GM12878 (cell line): Measurements from ENCODE around the gene LHB. TPM values are rescaled to one million over a fixed set of nuclear protein-coding genes. Genes with fewer than 3 reads are reported as not detected.

Experiments
- BACH1 ChIP-seq: fragments of 450-650 bp; IDR thresholded peaks from 2 replicates; pipeline ENCODE4 v1.6.1; 2017; ENCODE audit warnings: mild to moderate bottlenecking, borderline replicate concordance
- CBX5 ChIP-seq: sonication (generic); IDR thresholded peaks from 2 replicates; pipeline ENCODE4 v1.6.1; 2016; ENCODE audit warnings: low read depth, moderate library complexity, mild to moderate bottlenecking, inconsistent platforms
- FOXK2 ChIP-seq: fragments of 450-650 bp; IDR thresholded peaks from 2 replicates; pipeline ENCODE4 v1.6.1; 2017; ENCODE audit warnings: mild to moderate bottlenecking, moderate library complexity
- GABPA ChIP-seq: IDR thresholded peaks from 2 replicates; pipeline ENCODE4 v1.6.1; 2014; ENCODE audit warnings: antibody characterized with exemption, low read depth, mild to moderate bottlenecking, inconsistent platforms
- HDAC6 ChIP-seq: fragments of 200-600 bp; sonication (generic); IDR thresholded peaks from one replicate; pipeline ENCODE4 v1.8.0; 2017; ENCODE audit warnings: antibody characterized with exemption; ENCODE audit not compliant: unreplicated experiment
- JUNB ChIP-seq: IDR thresholded peaks from 2 replicates; pipeline ENCODE4 v1.6.1; 2016; ENCODE audit warnings: antibody characterized with exemption, mild to moderate bottlenecking
- KDM1A ChIP-seq: fragments of 200-600 bp; sonication (generic); IDR thresholded peaks from 2 replicates; pipeline ENCODE4 v1.6.1; 2016; ENCODE audit warnings: borderline replicate concordance
- MEF2B ChIP-seq: fragments of 450-650 bp; IDR thresholded peaks from 2 replicates; pipeline ENCODE4 v1.6.1; 2018; ENCODE audit warnings: mild to moderate bottlenecking, moderate library complexity; ENCODE audit not compliant: partially characterized antibody, poor library complexity, severe bottlenecking
- NFXL1 ChIP-seq: fragments of 450-650 bp; IDR thresholded peaks from 2 replicates; pipeline ENCODE4 v1.6.1; 2017; ENCODE audit warnings: antibody characterized with exemption, mild to moderate bottlenecking, borderline replicate concordance
- NR2C1 ChIP-seq: fragments of 450-650 bp; IDR thresholded peaks from 2 replicates; pipeline ENCODE4 v1.6.1; 2017; ENCODE audit warnings: antibody characterized with exemption, mild to moderate bottlenecking, moderate library complexity
- RAD51 ChIP-seq: fragments of 450-650 bp; IDR thresholded peaks from 2 replicates; pipeline ENCODE4 v1.6.1; 2016; ENCODE audit warnings: moderate library complexity, mild to moderate bottlenecking, inconsistent platforms
- RELA ChIP-seq: fragments of 450-650 bp; IDR thresholded peaks from 2 replicates; pipeline ENCODE4 v1.8.0; 2014; ENCODE audit warnings: borderline replicate concordance; ENCODE audit not compliant: partially characterized antibody
- SMAD5 ChIP-seq: IDR thresholded peaks from 2 replicates; pipeline ENCODE4 v1.6.1; 2016; ENCODE audit warnings: antibody characterized with exemption, low read depth
- SUPT20H ChIP-seq: IDR thresholded peaks from 2 replicates; pipeline ENCODE4 v1.6.1; 2011; ENCODE audit warnings: low read depth, mild to moderate bottlenecking, low read length, moderate library complexity, borderline replicate concordance; ENCODE audit not compliant: control insufficient read depth
- SUZ12 ChIP-seq: fragments of 200-600 bp; sonication (generic); IDR thresholded peaks from one replicate; pipeline ENCODE4 v1.6.1; 2018; ENCODE audit warnings: antibody characterized with exemption, mild to moderate bottlenecking; ENCODE audit not compliant: unreplicated experiment
- TCF7 ChIP-seq: IDR thresholded peaks from 2 replicates; pipeline ENCODE4 v1.6.1; 2014; ENCODE audit warnings: antibody characterized with exemption, borderline replicate concordance
- ZNF207 ChIP-seq: fragments of 450-650 bp; IDR thresholded peaks from 2 replicates; pipeline ENCODE4 v1.6.1; 2014; ENCODE audit warnings: antibody characterized with exemption, mild to moderate bottlenecking, borderline replicate concordance
- ZNF217 ChIP-seq: fragments of 450-650 bp; IDR thresholded peaks from 2 replicates; pipeline ENCODE4 v1.6.1; 2017; ENCODE audit warnings: antibody characterized with exemption, mild to moderate bottlenecking
- polyA plus RNA-seq, 11 experiments: library from polyadenylated mRNA; depleted of rRNA in 4 of 11; unstranded in 6 of 11; stranded (reverse) in 5 of 11; fragments of >200 nt; fragmentation: Nextera tagmentation in 4 of 11; fragmentation: Illumina TruSeq in 1 of 11; extraction: Ambion mirVana in 4 of 11; extraction: Trizol in 1 of 11; gene quantifications; 1 replicate in 1 of 11; 2 replicates in 10 of 11; pipeline versions ENCODE4 v1.2.1 to v1.2.3, GENCODE V29; 2011 to 2016; ENCODE audit warnings: inconsistent platforms in 2 of 11, missing spikeins in 2 of 11, low read depth in 1 of 11
- total RNA-seq, 4 experiments: library from RNA; depleted of rRNA in 3 of 4; stranded (reverse); fragments of >200 nt in 3 of 4; fragmentation: Illumina TruSeq in 1 of 4; extraction: Trizol in 1 of 4; gene quantifications; 2 replicates each; pipeline versions ENCODE4 v1.2.1 to v1.2.3, GENCODE V29; 2013 to 2021
- TF ChIP-seq, protein P1 (sequence below): fragments of 450-650 bp; IDR thresholded peaks from 2 replicates; pipeline ENCODE4 v1.6.1; 2017; ENCODE audit warnings: mild to moderate bottlenecking, moderate library complexity
- TF ChIP-seq, protein P2 (sequence below): fragments of 450-650 bp; IDR thresholded peaks from 2 replicates; pipeline ENCODE4 v1.6.1; 2017; ENCODE audit warnings: mild to moderate bottlenecking
- TF ChIP-seq, protein P3 (sequence below): IDR thresholded peaks from 2 replicates; pipeline ENCODE4 v1.6.1; 2012; ENCODE audit warnings: mild to moderate bottlenecking, low read depth, low read length

Gene LHB
- total and polyA plus RNA-seq, 10 of the 15 experiments (the other 5 are each of a cell fraction or from before 2014, with no cell fraction given), result 0.20 to 0.72 (median 0.46) TPM; not detected in 5

GRCh38 chr19:48993175-48994034 lies 23.5 kb downstream of the LHB start, which contains the start of the genes GYS1 and RUVBL2 (continued):
- TF ChIP-seq SMAD5 (peak; percentile 71; the same call in 1 of the 2 replicates), KDM1A (no peak), FOXK2 (peak; percentile 80), JUNB (no peak), GABPA (peak; percentile 97), NR2C1 (peak; percentile 39; the same call in 1 of the 2 replicates), RELA (peak; percentile 81), HDAC6 (no peak), ZNF207 (peak; percentile 76; the same call in 1 of the 2 replicates), ZNF217 (no peak), SUPT20H (no peak), TCF7 (no peak), BACH1 (0 out of 2 replicates have a peak, but pooled peaks have one; percentile 40), MEF2B (no peak), RAD51 (no peak), NFXL1 (no peak), SUZ12 (no peak), CBX5 (no peak)
- TF ChIP-seq, protein P1, sequence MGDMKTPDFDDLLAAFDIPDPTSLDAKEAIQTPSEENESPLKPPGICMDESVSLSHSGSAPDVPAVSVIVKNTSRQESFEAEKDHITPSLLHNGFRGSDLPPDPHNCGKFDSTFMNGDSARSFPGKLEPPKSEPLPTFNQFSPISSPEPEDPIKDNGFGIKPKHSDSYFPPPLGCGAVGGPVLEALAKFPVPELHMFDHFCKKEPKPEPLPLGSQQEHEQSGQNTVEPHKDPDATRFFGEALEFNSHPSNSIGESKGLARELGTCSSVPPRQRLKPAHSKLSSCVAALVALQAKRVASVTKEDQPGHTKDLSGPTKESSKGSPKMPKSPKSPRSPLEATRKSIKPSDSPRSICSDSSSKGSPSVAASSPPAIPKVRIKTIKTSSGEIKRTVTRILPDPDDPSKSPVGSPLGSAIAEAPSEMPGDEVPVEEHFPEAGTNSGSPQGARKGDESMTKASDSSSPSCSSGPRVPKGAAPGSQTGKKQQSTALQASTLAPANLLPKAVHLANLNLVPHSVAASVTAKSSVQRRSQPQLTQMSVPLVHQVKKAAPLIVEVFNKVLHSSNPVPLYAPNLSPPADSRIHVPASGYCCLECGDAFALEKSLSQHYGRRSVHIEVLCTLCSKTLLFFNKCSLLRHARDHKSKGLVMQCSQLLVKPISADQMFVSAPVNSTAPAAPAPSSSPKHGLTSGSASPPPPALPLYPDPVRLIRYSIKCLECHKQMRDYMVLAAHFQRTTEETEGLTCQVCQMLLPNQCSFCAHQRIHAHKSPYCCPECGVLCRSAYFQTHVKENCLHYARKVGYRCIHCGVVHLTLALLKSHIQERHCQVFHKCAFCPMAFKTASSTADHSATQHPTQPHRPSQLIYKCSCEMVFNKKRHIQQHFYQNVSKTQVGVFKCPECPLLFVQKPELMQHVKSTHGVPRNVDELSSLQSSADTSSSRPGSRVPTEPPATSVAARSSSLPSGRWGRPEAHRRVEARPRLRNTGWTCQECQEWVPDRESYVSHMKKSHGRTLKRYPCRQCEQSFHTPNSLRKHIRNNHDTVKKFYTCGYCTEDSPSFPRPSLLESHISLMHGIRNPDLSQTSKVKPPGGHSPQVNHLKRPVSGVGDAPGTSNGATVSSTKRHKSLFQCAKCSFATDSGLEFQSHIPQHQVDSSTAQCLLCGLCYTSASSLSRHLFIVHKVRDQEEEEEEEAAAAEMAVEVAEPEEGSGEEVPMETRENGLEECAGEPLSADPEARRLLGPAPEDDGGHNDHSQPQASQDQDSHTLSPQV, result no peak
- TF ChIP-seq, protein P2, sequence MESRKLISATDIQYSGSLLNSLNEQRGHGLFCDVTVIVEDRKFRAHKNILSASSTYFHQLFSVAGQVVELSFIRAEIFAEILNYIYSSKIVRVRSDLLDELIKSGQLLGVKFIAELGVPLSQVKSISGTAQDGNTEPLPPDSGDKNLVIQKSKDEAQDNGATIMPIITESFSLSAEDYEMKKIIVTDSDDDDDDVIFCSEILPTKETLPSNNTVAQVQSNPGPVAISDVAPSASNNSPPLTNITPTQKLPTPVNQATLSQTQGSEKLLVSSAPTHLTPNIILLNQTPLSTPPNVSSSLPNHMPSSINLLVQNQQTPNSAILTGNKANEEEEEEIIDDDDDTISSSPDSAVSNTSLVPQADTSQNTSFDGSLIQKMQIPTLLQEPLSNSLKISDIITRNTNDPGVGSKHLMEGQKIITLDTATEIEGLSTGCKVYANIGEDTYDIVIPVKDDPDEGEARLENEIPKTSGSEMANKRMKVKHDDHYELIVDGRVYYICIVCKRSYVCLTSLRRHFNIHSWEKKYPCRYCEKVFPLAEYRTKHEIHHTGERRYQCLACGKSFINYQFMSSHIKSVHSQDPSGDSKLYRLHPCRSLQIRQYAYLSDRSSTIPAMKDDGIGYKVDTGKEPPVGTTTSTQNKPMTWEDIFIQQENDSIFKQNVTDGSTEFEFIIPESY, result no peak
- TF ChIP-seq, protein P3, sequence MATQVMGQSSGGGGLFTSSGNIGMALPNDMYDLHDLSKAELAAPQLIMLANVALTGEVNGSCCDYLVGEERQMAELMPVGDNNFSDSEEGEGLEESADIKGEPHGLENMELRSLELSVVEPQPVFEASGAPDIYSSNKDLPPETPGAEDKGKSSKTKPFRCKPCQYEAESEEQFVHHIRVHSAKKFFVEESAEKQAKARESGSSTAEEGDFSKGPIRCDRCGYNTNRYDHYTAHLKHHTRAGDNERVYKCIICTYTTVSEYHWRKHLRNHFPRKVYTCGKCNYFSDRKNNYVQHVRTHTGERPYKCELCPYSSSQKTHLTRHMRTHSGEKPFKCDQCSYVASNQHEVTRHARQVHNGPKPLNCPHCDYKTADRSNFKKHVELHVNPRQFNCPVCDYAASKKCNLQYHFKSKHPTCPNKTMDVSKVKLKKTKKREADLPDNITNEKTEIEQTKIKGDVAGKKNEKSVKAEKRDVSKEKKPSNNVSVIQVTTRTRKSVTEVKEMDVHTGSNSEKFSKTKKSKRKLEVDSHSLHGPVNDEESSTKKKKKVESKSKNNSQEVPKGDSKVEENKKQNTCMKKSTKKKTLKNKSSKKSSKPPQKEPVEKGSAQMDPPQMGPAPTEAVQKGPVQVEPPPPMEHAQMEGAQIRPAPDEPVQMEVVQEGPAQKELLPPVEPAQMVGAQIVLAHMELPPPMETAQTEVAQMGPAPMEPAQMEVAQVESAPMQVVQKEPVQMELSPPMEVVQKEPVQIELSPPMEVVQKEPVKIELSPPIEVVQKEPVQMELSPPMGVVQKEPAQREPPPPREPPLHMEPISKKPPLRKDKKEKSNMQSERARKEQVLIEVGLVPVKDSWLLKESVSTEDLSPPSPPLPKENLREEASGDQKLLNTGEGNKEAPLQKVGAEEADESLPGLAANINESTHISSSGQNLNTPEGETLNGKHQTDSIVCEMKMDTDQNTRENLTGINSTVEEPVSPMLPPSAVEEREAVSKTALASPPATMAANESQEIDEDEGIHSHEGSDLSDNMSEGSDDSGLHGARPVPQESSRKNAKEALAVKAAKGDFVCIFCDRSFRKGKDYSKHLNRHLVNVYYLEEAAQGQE, result no peak
